OCI-LY1 (cell line): ENCODE results near the gene DSE.
A peak's percentile ranks its signal among the peaks of the same experiment; 100 is the strongest.
"Not testable (repeated sequence)": the region's sequence is repeated elsewhere in the genome, so short reads cannot be mapped to it uniquely, and the experiment has no call there.

Source experiments
- H2AFZ ChIP-seq: fragments of 200-600 bp; sonication (generic), shearing (Covaris generic); 2 replicates; pipeline ENCODE4 v1.6.0; 2014; ENCODE audit warnings: antibody characterized with exemption, mild to moderate bottlenecking, low read length
- H3F3A ChIP-seq: fragments of 200-600 bp; sonication (generic), shearing (Covaris generic); 2 replicates; pipeline ENCODE4 v1.6.0; 2014; ENCODE audit warnings: mild to moderate bottlenecking, antibody characterized with exemption, low read length, moderate library complexity; ENCODE audit not compliant: insufficient read depth
- H3K27ac ChIP-seq: fragments of 200-600 bp; sonication (generic); 2 replicates; pipeline ENCODE4 v1.5.1; 2014; ENCODE audit warnings: low read length, mixed run types, mild to moderate bottlenecking, low read depth; ENCODE audit not compliant: poor library complexity, severe bottlenecking
- H3K27me3 ChIP-seq: fragments of 200-600 bp; sonication (generic); 2 replicates; pipeline ENCODE4 v1.6.0; 2014; ENCODE audit warnings: antibody characterized with exemption, mild to moderate bottlenecking, low read length, moderate library complexity; ENCODE audit not compliant: insufficient read depth
- H3K36me3 ChIP-seq: fragments of 200-600 bp; sonication (generic); 2 replicates; pipeline ENCODE4 v1.6.1; 2014; ENCODE audit warnings: mild to moderate bottlenecking, antibody characterized with exemption, low read length, moderate library complexity, mixed read lengths; ENCODE audit not compliant: insufficient read depth
- H3K4me1 ChIP-seq: fragments of 200-600 bp; sonication (generic); 2 replicates; pipeline ENCODE4 v1.5.1; 2014; ENCODE audit warnings: mild to moderate bottlenecking, low read length, moderate library complexity; ENCODE audit not compliant: insufficient read depth, severe bottlenecking
- H3K4me2 ChIP-seq: fragments of 200-600 bp; sonication (generic), shearing (Covaris generic); 2 replicates; pipeline ENCODE4 v1.6.1; 2014; ENCODE audit warnings: low read length
- H3K4me3 ChIP-seq: fragments of 200-600 bp; sonication (generic); 2 replicates; pipeline ENCODE4 v1.5.1; 2014; ENCODE audit warnings: low read length, low read depth, mild to moderate bottlenecking, mixed read lengths; ENCODE audit not compliant: poor library complexity, severe bottlenecking
- H3K79me2 ChIP-seq: fragments of 200-600 bp; shearing (Covaris generic); 2 replicates; pipeline ENCODE4 v1.6.1; 2016; ENCODE audit warnings: mixed run types, low read length, mixed read lengths; ENCODE audit not compliant: insufficient read depth
- H3K9ac ChIP-seq: fragments of 200-600 bp; sonication (generic), shearing (Covaris generic); 2 replicates; pipeline ENCODE4 v1.6.1; 2014; ENCODE audit warnings: mild to moderate bottlenecking, low read length, mixed read lengths
- H3K9me2 ChIP-seq: fragments of 200-600 bp; sonication (generic), shearing (Covaris generic); 2 replicates; pipeline ENCODE4 v1.6.1; 2014; ENCODE audit warnings: low read depth, mild to moderate bottlenecking, low read length, mixed read lengths
- H3K9me3 ChIP-seq: fragments of 200-600 bp; shearing (Covaris generic); 2 replicates; pipeline ENCODE4 v1.6.1; 2014; ENCODE audit warnings: low read length, mixed read lengths
- H4K20me1 ChIP-seq: fragments of 200-600 bp; sonication (generic), shearing (Covaris generic); 2 replicates; pipeline ENCODE4 v1.6.0; 2016; ENCODE audit warnings: mild to moderate bottlenecking, low read length; ENCODE audit not compliant: insufficient read depth
- CTCF ChIP-seq: fragments of 200-600 bp; sonication (generic), shearing (Covaris generic); IDR thresholded peaks from 2 replicates; pipeline ENCODE4 v1.5.1; 2017; ENCODE audit warnings: mild to moderate bottlenecking, antibody characterized with exemption, low read length, moderate library complexity, mixed read lengths
- EZH2 ChIP-seq: fragments of 200-600 bp; sonication (generic), shearing (Covaris generic); IDR thresholded peaks from 2 replicates; pipeline ENCODE4 v1.8.0; 2017; ENCODE audit warnings: borderline replicate concordance, mixed run types, mild to moderate bottlenecking, antibody characterized with exemption, low read length, moderate library complexity, mixed read lengths

DSE gene

DNA sequence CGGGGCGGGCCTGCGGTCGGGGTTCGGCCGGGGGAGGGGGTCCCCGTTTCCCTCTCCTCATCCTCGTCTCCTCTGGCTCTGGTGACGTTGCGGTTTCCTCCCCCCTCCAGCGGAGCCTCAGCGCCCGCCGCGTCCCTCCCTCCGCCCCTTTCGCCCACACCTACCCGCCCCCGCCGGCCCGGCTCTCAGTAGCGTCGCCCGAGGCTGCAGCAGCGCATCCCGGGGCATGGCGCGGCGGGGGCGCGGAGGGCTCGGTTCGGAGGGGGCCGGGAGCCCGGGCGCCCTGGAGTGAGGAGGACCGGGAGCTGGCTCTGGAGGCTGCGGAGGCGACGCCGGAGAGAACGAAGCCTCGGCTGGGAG is at the start of gene DSE:
TSS of gene DSE (plus strand) at position 188 of the 360 bp plus-strand sequence. CDS start 28,304 bp downstream, outside the sequence.
- Histone ChIP-seq H3K9me2 (no peaks in the 10 kb centered on the region), H3K36me3 (no peaks in the 10 kb centered on the region), H3K79me2 (no peaks in the 10 kb centered on the region), H3K27me3 (no peaks in the 10 kb centered on the region), H3F3A (no peaks in the 10 kb centered on the region), H3K4me3 (peak within 1 kb of the TSS; percentile 50), H2AFZ (no peak within 1 kb of the TSS), H3K27ac (no peak within 1 kb of the TSS), H3K9me3 (no peaks in the 10 kb centered on the region), H3K4me2 (peak within 1 kb of the TSS; percentile 57; the same call in 1 of the 2 replicates), H3K4me1 (peaks cover 12% of the 10 kb centered on the region), H3K9ac (no peak within 1 kb of the TSS), H4K20me1 (no peaks in the 10 kb centered on the region)
- TF ChIP-seq CTCF (no peak), EZH2 (no peak)

DNA sequence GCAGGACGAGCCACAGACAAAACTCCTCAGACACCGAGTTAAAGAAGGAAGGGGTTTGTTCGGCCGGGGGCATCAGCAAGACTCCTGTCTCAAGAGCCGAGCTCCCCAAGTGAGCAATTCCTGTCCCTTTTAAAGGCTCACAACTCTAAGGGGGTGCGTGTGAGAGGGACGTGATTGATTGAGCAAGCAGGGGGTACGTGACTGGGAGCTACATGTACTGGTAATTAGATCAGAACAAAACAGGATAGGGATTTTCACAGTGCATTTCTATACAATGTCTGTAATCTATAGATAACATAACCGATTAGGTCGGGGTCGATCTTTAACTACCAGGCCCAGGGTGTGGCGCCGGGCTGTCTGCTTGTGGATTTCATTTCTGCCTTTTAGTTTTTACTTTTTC is 48.8 kb upstream of the DSE start:
- not testable (repeated sequence) for H3K9me2 ChIP-seq, H3K9ac ChIP-seq, H2AFZ ChIP-seq, H3K4me3 ChIP-seq, H3K9me3 ChIP-seq, H3F3A ChIP-seq, H3K36me3 ChIP-seq, H3K27me3 ChIP-seq, H3K79me2 ChIP-seq, H3K4me2 ChIP-seq, H3K27ac ChIP-seq, H3K4me1 ChIP-seq, H4K20me1 ChIP-seq

GRCh38 chr6:116323863-116324262 is 46.9 kb upstream of the DSE start:
- no peak overlapping the region for H3K9ac ChIP-seq
- no peak overlapping the region for H3K4me2 ChIP-seq
- no peak for TF ChIP-seq EZH2
- TF ChIP-seq CTCF = no peak

GRCh38 chr6:116325634-116326132 is 45.1 kb upstream of the DSE start:
- H3K9me3 ChIP-seq, H3K4me1 ChIP-seq, H3F3A ChIP-seq, H3K4me2 ChIP-seq, H2AFZ ChIP-seq, H3K4me3 ChIP-seq, H3K36me3 ChIP-seq, H3K27ac ChIP-seq, H3K9ac ChIP-seq, H4K20me1 ChIP-seq, H3K9me2 ChIP-seq, H3K27me3 ChIP-seq, H3K79me2 ChIP-seq: not testable (repeated sequence)

More at GRCh38 chr6:116323863-116324262, 46.9 kb upstream of the DSE start:
- H3K4me3 ChIP-seq = no peak overlapping the region
- H3K27me3 ChIP-seq = no peaks in the 10 kb centered on the region
- no peaks in the 10 kb centered on the region for H3F3A ChIP-seq
- no peaks in the 10 kb centered on the region for H3K79me2 ChIP-seq
- no peaks in the 10 kb centered on the region for H4K20me1 ChIP-seq
- no peaks in the 10 kb centered on the region for H3K9me3 ChIP-seq
- H3K4me1 ChIP-seq = no peaks in the 10 kb centered on the region
- H3K36me3 ChIP-seq = no peaks in the 10 kb centered on the region
- H2AFZ ChIP-seq = no peak overlapping the region
- no peaks in the 10 kb centered on the region for H3K9me2 ChIP-seq
- no peak overlapping the region for H3K27ac ChIP-seq
